ENCODE measurements around the gene KCNJ6. TPM values are rescaled to one million over a fixed set of nuclear protein-coding genes. Genes with fewer than 3 reads are reported as not detected.

The KCNJ6 gene
- total RNA-seq, 1 experiment from 2014 or later = 1.2 TPM

DNA sequence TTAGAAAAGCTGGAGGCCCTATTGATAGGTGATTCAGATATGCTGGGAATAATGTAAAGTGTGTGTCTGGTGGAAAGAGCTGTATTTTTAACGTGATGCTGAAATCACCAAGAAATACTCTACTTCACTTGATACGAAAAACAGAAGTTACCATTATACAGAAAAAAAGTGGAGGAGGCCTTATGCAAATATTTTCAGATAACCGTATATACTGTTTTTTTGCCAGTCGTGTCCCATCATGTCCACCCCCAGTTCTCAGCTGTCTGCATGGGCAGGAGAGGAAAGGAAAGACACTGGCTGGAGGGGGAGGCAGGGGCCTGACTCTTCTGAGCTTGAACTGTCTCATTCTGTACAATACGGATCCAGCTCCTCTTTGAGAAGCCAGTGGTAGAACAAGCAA is 51.1 kb downstream of the KCNJ6 start:
- Histone ChIP-seq H2BK5ac (ENCODE audit: insufficient read length, low read length) (no peak overlapping the region), H3K4me2 (ENCODE audit: insufficient read depth, insufficient read length, low read length) (no peak overlapping the region), H3T11ph (ENCODE audit: low read length) (no peak overlapping the region), H2AK5ac (ENCODE audit: insufficient read length, low read length) (no peak overlapping the region), H3K23ac (ENCODE audit: insufficient read length, low read depth, low read length) (no peak overlapping the region), H3K4ac (ENCODE audit: low read depth, low read length) (no peak overlapping the region), H3K9ac (ENCODE audit: extremely low read depth, insufficient read length, low read length) (no peak overlapping the region), H3K56ac (ENCODE audit: insufficient read length, low read depth, low read length) (no peak overlapping the region), H3K79me1 (ENCODE audit: insufficient read depth, low read depth, low read length, poor library complexity, severe bottlenecking) (no peaks in the 10 kb centered on the region), H3K79me2 (ENCODE audit: insufficient read depth, low read length) (no peaks in the 10 kb centered on the region), H3K4me1 (ENCODE audit: insufficient read depth, low read length) (no peaks in the 10 kb centered on the region), H2BK20ac (ENCODE audit: low read depth, low read length, poor library complexity, severe bottlenecking) (no peak overlapping the region), H2BK12ac (ENCODE audit: insufficient read length, low read depth, low read length) (no peak overlapping the region), H3K27me3 (ENCODE audit: insufficient read depth, low read length) (no peaks in the 10 kb centered on the region), H4K20me1 (ENCODE audit: control insufficient read depth, insufficient read depth, insufficient read length) (no peaks in the 10 kb centered on the region), H4K5ac (ENCODE audit: insufficient read length, low read depth, low read length) (no peak overlapping the region), H3K27ac (ENCODE audit: insufficient read length, low read depth, low read length) (no peak overlapping the region), H3K14ac (ENCODE audit: insufficient read depth, low read length) (no peak overlapping the region), H4K91ac (ENCODE audit: insufficient read length, low read depth, low read length) (no peak overlapping the region), H2AFZ (ENCODE audit: low read length) (no peak overlapping the region), H4K8ac (replicated peaks; ENCODE audit: insufficient read length, low read depth, low read length) (no peak overlapping the region), H3K9me3 (ENCODE audit: control insufficient read depth, low read depth, low read length) (no peaks in the 10 kb centered on the region), H3K23me2 (ENCODE audit: insufficient read length, low read depth, low read length, poor library complexity, severe bottlenecking) (no peaks in the 10 kb centered on the region), H3K18ac (ENCODE audit: insufficient read length, low read depth, low read length) (no peak overlapping the region), H2BK120ac (ENCODE audit: low read depth, low read length, poor library complexity, severe bottlenecking) (no peak overlapping the region), H2BK15ac (ENCODE audit: low read depth, low read length) (no peak overlapping the region)
- DNase-seq = no peak
- H3K9me3 Mint-ChIP-seq = no peaks in the 10 kb centered on the region; a peak in 1 of 5 replicates
- no peak overlapping the region for H3K4me3 Mint-ChIP-seq
- H3K27ac Mint-ChIP-seq = no peak overlapping the region
- TF ChIP-seq, protein P1, sequence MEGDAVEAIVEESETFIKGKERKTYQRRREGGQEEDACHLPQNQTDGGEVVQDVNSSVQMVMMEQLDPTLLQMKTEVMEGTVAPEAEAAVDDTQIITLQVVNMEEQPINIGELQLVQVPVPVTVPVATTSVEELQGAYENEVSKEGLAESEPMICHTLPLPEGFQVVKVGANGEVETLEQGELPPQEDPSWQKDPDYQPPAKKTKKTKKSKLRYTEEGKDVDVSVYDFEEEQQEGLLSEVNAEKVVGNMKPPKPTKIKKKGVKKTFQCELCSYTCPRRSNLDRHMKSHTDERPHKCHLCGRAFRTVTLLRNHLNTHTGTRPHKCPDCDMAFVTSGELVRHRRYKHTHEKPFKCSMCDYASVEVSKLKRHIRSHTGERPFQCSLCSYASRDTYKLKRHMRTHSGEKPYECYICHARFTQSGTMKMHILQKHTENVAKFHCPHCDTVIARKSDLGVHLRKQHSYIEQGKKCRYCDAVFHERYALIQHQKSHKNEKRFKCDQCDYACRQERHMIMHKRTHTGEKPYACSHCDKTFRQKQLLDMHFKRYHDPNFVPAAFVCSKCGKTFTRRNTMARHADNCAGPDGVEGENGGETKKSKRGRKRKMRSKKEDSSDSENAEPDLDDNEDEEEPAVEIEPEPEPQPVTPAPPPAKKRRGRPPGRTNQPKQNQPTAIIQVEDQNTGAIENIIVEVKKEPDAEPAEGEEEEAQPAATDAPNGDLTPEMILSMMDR (conservative IDR thresholded peaks at IDR 0.05) = no peak
- H3K27me3 Mint-ChIP-seq (ENCODE audit: low read depth) = no peaks in the 10 kb centered on the region
- H3K36me3 Mint-ChIP-seq (ENCODE audit: insufficient read depth in 1 of 3, low read depth in 3 of 3) = no peaks in the 10 kb centered on the region
- H3K4me1 Mint-ChIP-seq = peaks cover 4 to 5% of the 10 kb centered on the region in 2 experiments
- no CpG with 5 or more reads among the region's 5 CpGs for WGBS (ENCODE audit: extremely low coverage, insufficient read length, low lambda C conversion rate)

All from H9 (cell line).